GM18873 (cell line): ENCODE results near the gene DDI2.
"Not testable (repeated sequence)": the region's sequence is repeated elsewhere in the genome, so short reads cannot be mapped to it uniquely, and the experiment has no call there.

ENCODE experiments used
- ATAC-seq: cut with Tn5 transposase; IDR thresholded peaks from one replicate; pipeline ENCODE4 v1.9.1; 2021; ENCODE audit warnings: mild to moderate bottlenecking, moderate library complexity, moderate number of reproducible peaks; ENCODE audit not compliant: unreplicated experiment, low FRiP score

The DDI2 gene

DNA sequence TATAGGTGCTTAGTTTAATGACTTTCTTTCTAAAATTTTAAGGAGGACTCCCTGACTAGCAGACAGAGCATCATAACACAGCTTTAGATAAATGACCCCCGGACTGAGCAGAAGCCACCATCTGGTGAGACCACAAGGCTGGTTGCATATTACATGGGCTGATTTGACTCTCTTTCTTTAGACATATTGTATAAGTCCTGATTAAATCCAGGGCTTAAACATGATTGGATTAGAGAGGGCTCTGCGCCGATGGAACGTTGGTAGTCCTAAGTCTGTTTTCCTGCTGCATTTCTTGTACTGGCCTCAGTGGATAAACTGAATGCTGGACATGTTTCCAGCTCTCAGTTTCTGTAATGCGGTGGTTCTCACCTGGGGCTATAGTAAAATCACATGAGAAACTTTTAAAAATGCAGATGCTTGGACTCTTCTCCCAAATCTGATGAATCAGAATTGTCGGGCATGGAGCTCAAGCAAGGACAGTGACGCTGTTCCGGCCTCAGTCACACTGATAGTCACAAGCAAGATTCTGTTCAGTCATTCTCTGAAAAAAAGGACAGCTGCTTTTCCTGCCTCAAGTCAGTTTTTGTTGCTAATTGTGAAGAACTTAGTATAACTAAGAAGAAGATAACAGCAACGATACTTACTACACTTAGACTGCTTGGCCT lies 16.6 kb downstream of the DDI2 start:
- no peak for ATAC-seq

DNA sequence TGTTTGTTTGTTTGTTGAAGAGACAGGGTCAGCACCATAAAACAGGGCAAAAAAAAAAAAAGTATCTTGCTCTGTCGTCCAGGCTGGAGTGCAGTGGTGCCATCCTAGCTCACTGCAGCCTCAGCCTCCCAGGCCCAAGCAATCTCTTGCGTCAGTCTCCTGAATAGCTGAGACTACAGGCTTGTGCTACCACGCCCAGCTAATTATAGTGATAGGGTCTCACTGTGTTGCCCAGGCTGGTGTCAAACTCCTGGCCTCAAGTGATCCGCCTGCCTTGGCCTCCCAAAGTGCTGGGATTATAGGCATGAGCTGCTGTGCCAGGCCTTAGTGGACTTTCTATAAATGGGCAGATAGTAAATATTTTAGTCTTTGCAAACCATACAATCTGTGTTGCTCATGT lies 19.2 kb downstream of the DDI2 start:
- ATAC-seq: no peak

DNA sequence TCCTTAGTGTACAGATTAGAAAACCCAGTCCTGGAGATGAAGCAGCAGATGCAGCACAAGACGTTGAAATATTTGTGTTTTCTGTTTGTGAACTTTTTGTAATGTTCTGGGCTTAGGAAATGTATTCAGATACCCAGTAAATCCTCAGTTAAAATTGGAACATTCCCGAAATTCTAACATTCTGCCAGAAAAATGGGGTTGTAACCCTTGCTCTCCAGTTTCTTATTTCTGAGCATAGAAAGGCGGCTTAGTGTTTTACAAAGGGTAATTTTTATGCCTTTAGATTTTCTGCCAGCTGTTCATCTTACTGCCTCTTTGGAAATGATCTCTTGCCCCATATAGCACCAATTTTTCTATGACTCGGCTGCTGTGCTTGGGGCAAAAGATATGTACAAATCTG lies 20.6 kb downstream of the DDI2 start:
- no peak for ATAC-seq

DNA sequence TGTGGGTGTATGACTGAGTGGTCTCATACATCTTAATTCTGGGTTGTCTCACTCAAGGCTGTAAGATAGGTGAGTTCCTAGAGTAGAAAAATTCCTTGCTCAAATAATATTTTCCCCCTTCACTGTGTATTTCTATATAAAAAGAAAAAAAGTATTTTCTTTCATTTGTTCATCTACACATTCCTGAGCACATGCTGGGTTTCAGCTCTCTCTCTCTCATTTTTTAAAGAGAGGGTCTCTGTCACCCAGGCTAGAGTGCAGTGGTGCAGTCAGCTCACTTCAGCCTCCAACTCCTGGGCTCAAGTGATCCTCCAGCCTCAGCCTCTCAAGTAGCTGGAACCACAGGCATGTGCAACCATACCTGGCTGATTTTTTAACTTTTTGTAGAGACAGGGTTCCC lies 22.0 kb downstream of the DDI2 start:
- ATAC-seq: no peak

DNA sequence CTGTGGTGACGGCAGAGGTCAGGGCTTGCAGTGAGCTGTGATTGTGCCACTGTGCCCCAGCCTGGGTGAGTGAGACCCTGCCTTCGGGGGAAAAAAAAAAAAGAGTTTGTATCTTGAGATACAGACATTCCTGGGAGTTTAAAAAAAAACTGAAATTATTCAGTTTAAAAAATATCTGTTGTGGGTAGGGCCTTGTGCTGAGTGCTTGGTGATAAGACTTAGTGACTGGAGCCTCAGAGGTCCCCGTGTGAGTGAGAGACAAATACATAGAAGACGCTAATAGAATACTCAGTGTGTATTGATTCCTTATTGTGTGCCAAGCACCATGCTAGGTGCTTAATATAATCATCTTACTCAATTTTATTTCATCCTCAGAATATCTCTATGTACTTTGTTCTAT lies 22.7 kb downstream of the DDI2 start:
- no peak for ATAC-seq

DNA sequence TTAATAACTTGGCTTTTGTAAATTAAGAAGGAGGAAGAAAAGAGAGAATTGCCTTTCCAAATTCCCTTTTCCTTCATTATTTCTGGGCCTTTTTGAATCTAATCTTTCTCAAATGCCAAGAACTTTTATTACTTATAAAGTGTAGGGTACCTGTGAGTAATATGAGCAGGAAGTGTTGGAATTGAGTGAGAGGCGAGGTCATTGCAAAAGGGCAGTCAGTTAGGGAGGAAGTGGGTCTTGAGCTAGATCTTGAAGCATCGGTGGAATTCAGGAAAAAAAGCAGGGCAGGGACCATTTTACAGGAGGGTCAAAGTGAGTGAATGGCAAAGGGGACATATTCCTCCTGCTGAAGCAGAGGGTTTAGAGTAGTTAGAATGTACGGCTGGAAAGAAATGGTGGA lies 23.4 kb downstream of the DDI2 start:
- no peak for ATAC-seq

DNA sequence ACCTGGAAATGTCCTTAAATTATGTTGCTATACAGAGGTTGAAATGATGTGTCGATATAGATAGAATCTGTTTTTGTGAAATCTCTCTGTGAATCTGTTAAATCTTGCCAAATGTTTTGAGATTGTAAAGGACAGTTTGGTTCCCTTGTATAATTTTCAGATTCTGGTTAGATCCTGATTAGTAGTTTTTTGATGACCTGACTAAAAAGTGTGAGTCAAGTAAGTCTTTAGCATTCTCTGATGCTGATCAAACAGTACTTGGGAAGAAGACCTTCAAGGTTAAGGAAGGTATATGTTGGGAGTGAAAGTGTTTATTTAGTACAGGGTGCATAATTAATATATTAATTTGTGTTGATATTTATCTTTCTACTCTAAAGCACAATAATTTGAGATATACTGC lies 32.7 kb downstream of the DDI2 start:
- ATAC-seq: no peak

DNA sequence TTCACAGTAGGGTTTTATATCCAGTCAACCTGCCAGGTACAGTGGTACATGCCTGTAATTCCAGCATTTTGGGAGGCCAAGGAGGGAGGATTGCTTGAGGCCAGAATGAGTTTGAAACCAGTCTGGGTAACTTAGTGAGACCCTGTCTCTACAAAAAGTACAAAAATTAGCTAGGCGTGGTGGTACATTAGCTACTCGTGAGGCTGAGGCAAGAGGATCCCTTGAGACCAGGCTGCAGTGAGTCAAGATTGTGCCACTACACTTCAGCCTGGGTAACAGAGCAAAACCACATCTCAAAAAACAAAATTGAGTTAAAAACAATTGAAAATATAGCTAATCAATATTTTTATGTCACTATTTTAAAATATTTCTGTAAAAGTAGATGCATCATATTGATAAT lies 33.2 kb downstream of the DDI2 start:
- no peak for ATAC-seq

DNA sequence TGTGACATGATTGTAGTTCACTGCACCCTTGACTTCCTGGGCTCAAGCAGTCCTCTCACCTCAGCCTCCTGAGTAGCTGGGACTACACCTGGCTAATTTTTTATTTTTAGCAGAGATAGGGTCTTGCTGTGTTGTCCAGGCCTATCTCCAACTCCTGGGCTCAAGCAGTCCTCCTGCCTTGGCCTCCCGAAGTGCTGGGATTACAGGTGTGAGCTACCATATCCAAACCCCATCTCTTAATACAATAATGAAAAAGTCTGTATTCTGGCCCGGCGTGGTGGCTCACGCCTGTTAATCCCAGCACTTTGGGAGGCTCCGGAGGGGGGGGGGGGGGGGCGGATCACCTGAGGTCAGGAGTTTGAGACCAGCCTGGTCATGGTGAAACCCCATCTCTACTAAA lies 34.9 kb downstream of the DDI2 start:
- not testable (repeated sequence) for ATAC-seq

DNA sequence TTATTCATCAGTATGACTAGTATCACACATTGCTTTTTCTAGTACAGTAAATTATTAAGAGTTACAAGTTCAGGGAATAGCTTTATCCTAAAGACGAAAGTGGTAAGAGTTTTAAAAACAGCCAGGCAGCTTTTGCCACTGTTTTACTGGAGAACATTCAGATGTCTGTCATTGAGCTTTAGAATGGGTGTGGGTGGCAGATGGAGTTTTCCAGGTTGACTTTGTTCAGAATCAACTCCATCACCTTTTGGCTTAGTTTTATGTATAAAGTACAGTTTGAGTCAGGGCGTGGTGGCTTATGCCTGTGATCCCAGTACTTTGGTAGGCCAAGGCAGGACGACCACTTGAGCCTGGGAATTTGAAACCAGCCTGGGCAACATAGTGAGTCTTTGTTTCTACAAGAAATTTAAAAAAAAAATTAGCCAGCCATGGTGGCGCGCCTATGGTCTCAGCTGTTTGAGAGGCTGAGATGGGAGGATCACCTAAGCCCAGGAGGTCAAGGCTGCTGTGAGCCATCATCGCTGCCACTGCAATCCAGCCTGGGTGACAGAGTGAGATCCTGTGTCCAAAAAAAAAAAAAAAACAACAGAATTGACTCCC lies 36.9 kb downstream of the DDI2 start:
- ATAC-seq: no peak

DNA sequence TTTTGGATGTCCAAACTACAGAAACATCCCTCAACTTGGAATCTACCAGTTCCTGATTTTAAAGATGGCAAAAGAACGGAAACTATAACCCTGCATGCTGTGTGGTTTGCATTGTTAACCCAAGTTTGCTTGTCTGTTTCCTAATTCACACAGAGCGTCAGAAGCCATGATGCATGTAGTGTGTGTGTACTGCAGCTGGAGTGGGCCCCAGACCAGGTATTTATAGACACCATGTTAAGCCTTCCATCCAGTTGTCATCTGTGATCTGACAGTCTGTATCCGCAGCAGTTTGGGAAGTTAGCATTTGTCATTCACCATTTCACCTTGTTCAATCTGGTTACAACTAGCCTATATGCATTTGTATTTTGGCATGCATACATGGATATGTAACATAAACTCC lies 39.2 kb downstream of the DDI2 start:
- no peak for ATAC-seq

DNA sequence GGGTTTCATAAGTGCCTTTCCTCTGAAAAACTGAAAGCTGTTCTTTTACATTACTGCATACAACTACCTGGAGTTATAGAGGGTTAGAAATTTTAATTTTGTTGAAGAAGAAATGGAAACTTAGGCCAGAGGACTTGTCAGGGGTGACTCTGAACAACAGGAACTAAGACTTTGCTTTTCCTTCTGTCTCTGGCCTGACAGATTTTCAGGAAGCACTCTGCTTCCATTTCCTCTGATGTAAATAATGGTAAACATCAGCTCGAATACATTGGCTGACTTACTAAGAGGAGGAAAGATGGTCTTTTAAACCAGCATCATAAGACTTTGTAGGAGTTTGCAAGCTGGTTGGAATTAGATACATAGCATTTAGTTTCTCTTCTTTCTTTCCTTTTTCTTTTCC lies 39.8 kb downstream of the DDI2 start:
- ATAC-seq: no peak

DNA sequence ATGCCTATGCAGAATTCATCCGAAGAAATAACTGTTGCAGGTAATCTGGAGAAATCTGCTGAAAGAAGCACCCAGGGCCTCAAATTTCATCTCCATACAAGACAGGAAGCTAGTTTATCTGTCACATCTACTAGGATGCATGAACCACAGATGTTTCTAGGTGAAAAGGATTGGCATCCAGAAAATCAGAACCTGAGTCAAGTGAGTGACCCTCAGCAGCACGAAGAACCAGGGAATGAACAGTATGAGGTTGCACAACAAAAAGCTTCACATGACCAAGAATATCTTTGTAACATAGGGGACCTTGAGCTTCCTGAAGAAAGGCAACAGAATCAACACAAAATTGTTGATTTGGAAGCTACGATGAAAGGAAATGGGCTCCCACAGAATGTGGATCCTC lies 42.9 kb downstream of the DDI2 start:
- ATAC-seq: no peak

DNA sequence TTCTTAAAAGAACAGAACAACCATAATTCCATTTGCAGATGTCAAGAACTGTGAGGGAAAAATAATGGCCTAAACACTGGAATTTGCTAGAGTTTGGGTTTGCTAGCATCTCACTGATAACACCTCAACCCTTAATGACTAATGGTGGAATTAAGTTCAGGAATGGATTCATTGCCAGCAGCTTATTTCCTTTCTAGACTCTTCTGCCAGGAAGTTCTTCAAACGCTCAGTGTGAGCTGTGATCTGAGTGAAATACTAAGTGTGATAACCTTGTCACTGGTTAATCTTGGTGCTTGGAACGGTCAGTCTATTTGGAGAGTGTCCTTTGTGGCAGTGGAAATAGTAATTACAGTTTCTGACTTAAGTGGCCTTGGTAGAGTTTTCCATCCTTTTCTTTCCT lies 45.2 kb downstream of the DDI2 start:
- no peak for ATAC-seq

DNA sequence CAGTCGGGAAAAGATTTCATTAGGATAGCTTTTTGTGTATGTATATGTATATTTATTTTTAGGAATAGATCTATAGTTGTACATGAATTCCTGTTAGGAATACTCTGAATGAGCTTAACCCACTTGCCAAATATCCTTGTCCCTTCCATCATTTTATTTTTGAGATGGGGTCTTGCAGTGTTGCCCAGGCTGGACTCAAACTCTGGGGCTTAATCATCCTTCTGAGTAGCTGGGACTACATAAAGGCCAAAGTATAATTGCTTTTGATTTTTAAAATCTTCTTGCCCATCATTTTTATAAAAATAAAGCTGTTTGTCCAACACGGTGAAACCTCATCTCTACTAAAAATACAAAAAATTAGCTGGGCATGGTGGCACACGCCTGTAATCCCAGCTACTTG lies 46.7 kb downstream of the DDI2 start:
- ATAC-seq: no peak

DNA sequence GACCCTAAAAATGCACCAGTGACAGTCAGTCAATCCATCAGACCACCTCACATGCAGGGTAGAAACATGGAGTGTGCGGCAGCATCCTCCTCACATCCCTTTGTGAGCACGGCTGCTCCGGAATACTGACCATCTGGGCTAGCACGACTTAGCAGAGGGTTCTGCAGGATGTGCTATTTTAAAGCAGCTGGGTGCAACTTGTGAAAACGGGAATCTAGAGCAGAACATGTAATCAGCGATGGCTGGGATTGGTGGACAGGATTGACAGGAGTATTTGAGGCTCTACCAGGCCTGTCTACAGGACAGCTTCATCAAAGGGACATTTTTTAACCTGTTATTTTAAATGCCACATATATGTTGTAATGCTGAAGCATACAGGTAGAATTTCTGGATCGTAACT lies 50.1 kb downstream of the DDI2 start:
- ATAC-seq: no peak

DNA sequence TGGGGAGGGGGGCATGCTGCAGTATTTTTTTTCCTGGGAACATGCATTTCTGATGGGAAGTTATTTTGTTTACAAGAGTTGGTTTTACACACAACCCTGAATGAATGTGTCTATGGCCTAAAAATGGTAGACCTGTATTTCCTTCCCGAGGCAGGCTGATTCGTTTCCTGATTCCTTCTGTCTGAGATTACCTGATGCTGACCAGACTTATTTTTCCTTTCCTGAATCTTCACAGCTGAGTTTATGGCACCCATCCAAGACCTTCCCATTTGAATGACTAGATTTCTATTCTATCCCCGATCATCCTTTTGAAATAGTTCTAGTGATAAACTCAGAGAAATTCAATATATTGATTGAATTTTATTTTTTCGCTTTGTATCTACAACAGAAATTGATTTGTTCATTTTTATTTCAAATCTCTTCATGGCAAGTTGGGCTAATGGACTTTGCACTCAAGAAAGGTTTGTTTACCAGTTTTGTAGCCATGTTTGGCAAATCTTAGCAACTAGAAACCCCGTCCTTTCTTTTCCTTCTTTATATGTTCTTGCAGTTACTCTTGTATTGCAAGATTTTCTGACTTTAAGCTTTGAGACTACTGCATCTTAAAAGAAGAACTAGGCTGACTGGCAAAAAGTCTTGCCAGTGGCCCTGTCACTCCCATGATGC lies 51.0 kb downstream of the DDI2 start:
- ATAC-seq: no peak

DNA sequence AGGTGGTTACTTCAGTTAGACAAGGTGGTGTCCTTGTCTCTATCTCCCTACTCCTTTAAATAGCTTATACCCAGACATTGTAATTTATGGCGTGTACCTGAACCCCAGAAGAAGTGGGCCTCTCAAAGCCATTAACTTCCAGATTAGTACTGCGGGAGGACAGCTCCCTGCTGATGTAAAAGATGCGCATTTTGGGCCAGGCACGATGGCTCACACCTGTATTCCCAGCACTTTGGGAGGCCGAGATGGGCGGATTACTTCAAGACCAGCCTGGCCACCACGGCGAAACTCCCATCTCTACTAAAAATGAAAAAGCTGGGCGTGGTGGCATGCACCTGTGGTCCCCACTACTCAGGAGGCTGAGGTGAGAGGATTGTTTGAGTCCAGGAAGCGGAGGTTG lies 51.8 kb downstream of the DDI2 start:
- no peak for ATAC-seq

DNA sequence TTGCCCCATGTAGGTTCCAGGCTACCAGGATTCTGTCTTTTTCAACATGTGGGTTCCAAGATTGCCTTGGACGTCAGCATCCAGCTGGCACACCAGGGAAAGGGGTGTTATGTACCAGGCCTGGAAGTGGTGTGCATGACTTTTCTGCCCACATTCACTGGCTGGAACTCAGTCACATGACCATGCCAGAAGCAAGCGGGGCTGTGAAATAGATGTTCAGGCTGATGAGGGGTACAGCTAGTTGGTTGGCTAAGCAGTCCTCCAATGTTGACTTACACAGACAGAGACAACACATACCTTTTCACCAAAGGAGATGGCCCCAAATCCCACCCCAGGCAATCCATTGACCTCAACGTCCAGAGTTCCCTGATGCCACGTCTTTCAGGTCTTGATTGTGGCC lies 52.6 kb downstream of the DDI2 start:
- no peak for ATAC-seq

DNA sequence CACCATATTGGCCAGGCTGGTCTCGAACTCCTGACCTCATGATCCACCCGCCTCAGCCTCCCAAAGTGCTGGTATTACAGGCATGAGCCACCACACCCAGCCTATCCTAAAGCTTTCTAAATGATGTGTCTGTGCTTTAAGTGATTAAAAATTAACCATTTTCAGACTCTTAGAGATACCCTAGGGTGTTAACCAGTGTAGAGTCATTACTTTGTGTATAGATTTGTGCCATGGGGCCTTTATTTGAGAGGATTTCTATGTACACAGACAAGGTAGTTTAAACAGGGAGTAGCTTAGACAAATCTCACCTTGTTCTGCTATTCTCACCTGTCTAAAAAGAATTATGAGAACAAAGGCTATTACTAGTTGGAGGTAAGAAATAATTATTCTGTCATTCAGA lies 54.2 kb downstream of the DDI2 start:
- ATAC-seq: no peak

DNA sequence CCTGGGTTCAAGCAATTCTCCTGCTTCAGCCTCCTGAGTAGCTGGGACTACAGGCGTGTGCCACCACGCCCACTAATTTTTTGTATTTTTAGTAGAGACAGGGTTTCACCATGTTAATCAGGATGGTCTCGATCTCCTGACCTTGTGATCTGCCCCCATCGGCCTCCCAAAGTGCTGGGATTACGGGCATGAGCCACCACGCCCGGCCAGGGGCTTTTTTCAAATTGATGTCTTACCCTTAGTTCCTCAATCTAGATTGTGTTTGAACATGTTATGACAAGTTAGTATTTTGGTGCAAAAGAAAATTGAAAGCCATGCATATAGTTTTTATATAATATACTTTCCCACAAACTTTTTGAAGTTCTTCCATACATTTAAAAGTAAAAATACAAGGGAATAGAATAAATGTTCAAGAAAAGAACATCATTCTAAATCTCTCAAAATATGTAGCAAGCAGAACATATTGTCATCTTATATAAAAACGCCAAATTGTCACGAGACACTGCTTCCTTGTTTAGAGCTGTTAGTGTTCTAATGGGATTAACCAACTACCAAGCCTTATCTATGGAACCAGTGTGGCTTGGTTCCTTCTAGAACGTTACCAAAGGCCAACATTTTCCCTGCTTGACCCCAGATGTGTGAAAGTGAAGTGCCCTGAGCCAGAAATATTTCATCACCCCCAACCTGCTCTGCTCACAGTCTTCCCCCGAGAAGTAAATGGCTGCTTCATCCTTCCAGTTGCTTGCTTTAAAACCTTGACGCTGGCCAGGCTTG lies 57.3 kb downstream of the DDI2 start:
- no peak for ATAC-seq
